Measurements from ENCODE around the gene ZNF335. TPM values are rescaled to one million over a fixed set of nuclear protein-coding genes. Genes with fewer than 3 reads are reported as not detected.
A peak's percentile ranks its signal among the peaks of the same experiment; 100 is the strongest.

ZNF335 gene
- total and polyA plus RNA-seq, 2 of the 13 experiments (the other 11 are each of a cell fraction or from before 2014, with no cell fraction given) = 9.7 to 13.7 TPM

DNA sequence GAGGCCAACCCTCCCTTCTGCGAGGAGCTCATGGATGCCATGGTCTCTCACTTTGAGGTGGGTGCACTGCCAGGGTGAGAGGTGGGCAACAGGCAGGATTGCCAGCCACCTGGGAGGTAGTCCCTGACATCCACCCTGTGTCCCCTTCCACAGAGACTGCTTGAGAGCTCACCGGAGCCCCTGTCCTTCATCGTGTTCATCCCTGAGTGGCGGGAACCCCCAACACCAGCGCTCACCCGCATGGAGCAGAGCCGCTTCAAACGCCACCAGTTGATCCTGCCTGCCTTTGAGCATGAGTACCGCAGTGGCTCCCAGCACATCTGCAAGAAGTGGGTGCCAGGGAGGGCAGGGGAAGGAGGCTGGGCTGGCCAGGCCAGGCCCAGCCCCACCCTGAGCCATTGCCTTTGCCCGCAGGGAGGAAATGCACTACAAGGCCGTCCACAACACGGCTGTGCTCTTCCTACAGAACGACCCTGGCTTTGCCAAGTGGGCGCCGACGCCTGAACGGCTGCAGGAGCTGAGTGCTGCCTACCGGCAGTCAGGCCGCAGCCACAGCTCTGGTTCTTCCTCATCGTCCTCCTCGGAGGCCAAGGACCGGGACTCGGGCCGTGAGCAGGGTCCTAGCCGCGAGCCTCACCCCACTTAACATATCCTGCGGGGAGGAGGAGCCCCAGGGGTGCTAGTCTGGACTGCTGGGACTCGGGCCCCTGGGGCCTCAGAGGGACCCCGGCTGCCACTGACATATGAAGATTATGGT is 24.7 kb downstream of the ZNF335 start (continued):
- TF ChIP-seq ISX (CRISPR knock-in tag; conservative IDR thresholded peaks at IDR 0.05) (no peak), RNF2 (conservative IDR thresholded peaks at IDR 0.05; ENCODE audit: low read depth) (no peak), HES4 (CRISPR knock-in tag; IDR thresholded peaks at IDR 0.05; ENCODE audit: borderline replicate concordance) (peak; percentile 61; the same call in 1 of the 2 replicates), KLF12 (CRISPR knock-in tag; IDR thresholded peaks at IDR 0.05; ENCODE audit: borderline replicate concordance) (no peak), PHF20 (CRISPR knock-in tag; IDR thresholded peaks at IDR 0.05) (no peak), MED8 (CRISPR knock-in tag; IDR thresholded peaks at IDR 0.05; ENCODE audit: insufficient replicate concordance) (no peak), NFYB (CRISPR knock-in tag; IDR thresholded peaks at IDR 0.05) (no peak), ZNF556 (CRISPR knock-in tag; IDR thresholded peaks at IDR 0.05; ENCODE audit: borderline replicate concordance) (no peak), SUZ12 (IDR thresholded peaks at IDR 0.05; ENCODE audit: low read depth, low read length) (no peak), ZNF124 (CRISPR knock-in tag; IDR thresholded peaks at IDR 0.05) (no peak), TOE1 (CRISPR knock-in tag; IDR thresholded peaks at IDR 0.05) (no peak), NFATC3 (CRISPR knock-in tag; IDR thresholded peaks at IDR 0.05) (no peak), MAFF (IDR thresholded peaks at IDR 0.05; ENCODE audit: low read depth, low read length) (no peak), SNRNP70 (IDR thresholded peaks at IDR 0.05; ENCODE audit: low read depth, low read length) (no peak), ZNF891 (CRISPR knock-in tag; IDR thresholded peaks at IDR 0.05) (no peak), RBFOX2 (IDR thresholded peaks at IDR 0.05; ENCODE audit: low read depth, low read length) (peak; percentile 74), ZNF543 (CRISPR knock-in tag; IDR thresholded peaks at IDR 0.05) (no peak), ZNF780A (CRISPR knock-in tag; IDR thresholded peaks at IDR 0.05) (no peak), PTBP1 (IDR thresholded peaks at IDR 0.05; ENCODE audit: low read depth, low read length, poor library complexity, severe bottlenecking) (peak; percentile 18), ERF (CRISPR knock-in tag; IDR thresholded peaks at IDR 0.05) (no peak)
- TF ChIP-seq, protein P1, sequence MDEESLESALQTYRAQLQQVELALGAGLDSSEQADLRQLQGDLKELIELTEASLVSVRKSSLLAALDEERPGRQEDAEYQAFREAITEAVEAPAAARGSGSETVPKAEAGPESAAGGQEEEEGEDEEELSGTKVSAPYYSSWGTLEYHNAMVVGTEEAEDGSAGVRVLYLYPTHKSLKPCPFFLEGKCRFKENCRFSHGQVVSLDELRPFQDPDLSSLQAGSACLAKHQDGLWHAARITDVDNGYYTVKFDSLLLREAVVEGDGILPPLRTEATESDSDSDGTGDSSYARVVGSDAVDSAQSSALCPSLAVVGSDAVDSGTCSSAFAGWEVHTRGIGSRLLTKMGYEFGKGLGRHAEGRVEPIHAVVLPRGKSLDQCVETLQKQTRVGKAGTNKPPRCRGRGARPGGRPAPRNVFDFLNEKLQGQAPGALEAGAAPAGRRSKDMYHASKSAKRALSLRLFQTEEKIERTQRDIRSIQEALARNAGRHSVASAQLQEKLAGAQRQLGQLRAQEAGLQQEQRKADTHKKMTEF (CRISPR knock-in tag; IDR thresholded peaks at IDR 0.05) = no peak
- TF ChIP-seq, protein P2, sequence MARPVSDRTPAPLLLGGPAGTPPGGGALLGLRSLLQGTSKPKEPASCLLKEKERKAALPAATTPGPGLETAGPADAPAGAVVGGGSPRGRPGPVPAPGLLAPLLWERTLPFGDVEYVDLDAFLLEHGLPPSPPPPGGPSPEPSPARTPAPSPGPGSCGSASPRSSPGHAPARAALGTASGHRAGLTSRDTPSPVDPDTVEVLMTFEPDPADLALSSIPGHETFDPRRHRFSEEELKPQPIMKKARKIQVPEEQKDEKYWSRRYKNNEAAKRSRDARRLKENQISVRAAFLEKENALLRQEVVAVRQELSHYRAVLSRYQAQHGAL (CRISPR knock-in tag; IDR thresholded peaks at IDR 0.05; ENCODE audit: not compliant biosample characterization) = no peak
- TF ChIP-seq, protein P3, sequence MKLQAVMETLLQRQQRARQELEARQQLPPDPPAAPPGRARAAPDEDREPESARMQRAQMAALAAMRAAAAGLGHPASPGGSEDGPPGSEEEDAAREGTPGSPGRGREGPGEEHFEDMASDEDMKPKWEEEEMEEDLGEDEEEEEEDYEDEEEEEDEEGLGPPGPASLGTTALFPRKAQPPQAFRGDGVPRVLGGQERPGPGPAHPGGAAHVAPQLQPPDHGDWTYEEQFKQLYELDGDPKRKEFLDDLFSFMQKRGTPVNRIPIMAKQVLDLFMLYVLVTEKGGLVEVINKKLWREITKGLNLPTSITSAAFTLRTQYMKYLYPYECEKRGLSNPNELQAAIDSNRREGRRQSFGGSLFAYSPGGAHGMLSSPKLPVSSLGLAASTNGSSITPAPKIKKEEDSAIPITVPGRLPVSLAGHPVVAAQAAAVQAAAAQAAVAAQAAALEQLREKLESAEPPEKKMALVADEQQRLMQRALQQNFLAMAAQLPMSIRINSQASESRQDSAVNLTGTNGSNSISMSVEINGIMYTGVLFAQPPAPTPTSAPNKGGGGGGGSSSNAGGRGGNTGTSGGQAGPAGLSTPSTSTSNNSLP (IDR thresholded peaks at IDR 0.05; ENCODE audit: low read depth, low read length) = no peak
- TF ChIP-seq, protein P4, sequence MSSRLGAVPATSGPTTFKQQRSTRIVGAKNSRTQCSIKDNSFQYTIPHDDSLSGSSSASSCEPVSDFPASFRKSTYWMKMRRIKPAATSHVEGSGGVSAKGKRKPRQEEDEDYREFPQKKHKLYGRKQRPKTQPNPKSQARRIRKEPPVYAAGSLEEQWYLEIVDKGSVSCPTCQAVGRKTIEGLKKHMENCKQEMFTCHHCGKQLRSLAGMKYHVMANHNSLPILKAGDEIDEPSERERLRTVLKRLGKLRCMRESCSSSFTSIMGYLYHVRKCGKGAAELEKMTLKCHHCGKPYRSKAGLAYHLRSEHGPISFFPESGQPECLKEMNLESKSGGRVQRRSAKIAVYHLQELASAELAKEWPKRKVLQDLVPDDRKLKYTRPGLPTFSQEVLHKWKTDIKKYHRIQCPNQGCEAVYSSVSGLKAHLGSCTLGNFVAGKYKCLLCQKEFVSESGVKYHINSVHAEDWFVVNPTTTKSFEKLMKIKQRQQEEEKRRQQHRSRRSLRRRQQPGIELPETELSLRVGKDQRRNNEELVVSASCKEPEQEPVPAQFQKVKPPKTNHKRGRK (CRISPR knock-in tag; IDR thresholded peaks at IDR 0.05) = peak; percentile 56; the same call in 1 of the 2 replicates

Data from HepG2 (cell line).